ENCODE results near the gene INTU.

GRCh38 chr4:127709456-127709855, 76.7 kb downstream of the INTU start:
- TF ChIP-seq CTCF (IDR thresholded peaks at IDR 0.05 in 8 of 11, conservative IDR thresholded peaks at IDR 0.05 in 3 of 11) (no peak), POLR2A (IDR thresholded peaks at IDR 0.05) (no peak), POLR2AphosphoS5 (IDR thresholded peaks at IDR 0.05) (no peak)

All from spleen (tissue), 7 donors.